ENCODE results near the gene DSTYK.

DSTYK gene

GRCh38 chr1:205211169-205211838, at the start of gene DSTYK:
TSS of gene DSTYK (minus strand) at chr1:205211702. CDS start at chr1:205211535, 167 bp downstream.
- peak; percentile 94 for DNase-seq

DNA sequence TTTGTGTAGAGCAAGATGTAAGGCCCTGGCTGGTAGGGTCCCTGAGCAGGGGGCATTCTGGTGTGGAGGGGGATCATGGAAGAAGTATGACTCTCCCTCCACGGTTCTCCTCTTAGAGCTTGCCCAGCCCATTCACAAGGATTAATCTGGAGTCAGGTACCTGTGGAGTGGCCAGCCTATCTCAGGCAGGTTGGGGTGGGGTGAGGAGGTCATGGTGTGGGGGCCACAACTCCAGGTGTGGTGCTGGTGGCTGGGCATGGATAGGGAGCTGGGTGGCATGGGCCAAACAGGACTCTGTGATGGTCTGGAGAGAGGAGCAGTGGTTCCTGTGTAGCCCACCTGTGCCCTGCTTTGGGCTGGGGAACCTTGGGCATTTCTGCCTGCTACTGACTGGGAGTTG, 48.5 kb upstream of the DSTYK start:
- no peak for DNase-seq

GRCh38 chr1:205259324-205259832, 47.9 kb upstream of the DSTYK start:
- DNase-seq, result no peak

GRCh38 chr1:205258719-205259118, 47.2 kb upstream of the DSTYK start:
- no peak for DNase-seq

GRCh38 chr1:205258261-205258691, 46.8 kb upstream of the DSTYK start:
- DNase-seq, result no peak

GRCh38 chr1:205257735-205258134, 46.2 kb upstream of the DSTYK start:
- no peak for DNase-seq

GRCh38 chr1:205256951-205257625, 45.6 kb upstream of the DSTYK start:
- DNase-seq, result no peak

- DNase-seq, result peak; percentile 94
Measured at GRCh38 chr1:205255941-205256780, 44.7 kb upstream of the DSTYK start.

- DNase-seq, result no peak
Measured at GRCh38 chr1:205251576-205251975, 40.1 kb upstream of the DSTYK start.

DNA sequence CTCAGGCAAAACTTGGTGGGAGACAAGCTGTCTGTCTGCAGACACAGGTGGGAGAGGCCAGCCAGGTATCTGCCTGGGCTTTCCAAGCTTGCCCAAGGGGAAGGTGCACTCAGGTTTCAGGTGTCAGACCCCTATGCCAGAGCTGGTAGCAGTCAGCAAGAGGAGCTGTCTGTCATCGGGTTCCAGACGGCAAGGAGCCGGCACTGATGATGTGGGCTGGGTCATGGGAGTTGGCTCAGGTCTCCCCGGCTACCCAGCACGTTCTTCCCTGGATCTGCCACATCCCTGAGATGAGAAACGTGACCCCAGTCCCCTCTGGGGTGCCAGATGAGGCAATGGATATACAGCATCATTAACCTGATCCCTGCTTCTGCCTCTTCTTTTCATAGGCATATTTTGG, 39.2 kb upstream of the DSTYK start:
- DNase-seq, result no peak

DNA sequence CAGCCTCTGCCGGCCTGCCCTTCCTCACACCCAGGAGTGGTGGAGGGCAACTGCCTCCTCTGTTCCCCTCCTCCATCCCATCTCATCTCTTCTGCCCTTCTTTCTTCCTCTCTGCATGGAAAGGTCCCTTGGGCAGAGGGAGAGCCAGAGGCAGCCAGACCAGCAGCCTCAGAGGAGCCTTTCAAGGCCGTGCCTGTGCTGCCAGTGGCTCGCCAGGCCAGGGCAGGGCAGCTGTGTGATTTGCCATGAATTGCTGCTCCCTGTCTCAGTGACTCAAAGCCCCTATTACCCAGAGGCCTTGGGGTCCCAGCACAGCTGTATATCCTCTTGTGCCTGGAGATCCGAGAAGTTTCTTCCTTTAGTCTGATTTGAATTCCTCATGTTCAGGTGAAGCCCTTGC, 38.1 kb upstream of the DSTYK start:
- DNase-seq, result no peak

DNA sequence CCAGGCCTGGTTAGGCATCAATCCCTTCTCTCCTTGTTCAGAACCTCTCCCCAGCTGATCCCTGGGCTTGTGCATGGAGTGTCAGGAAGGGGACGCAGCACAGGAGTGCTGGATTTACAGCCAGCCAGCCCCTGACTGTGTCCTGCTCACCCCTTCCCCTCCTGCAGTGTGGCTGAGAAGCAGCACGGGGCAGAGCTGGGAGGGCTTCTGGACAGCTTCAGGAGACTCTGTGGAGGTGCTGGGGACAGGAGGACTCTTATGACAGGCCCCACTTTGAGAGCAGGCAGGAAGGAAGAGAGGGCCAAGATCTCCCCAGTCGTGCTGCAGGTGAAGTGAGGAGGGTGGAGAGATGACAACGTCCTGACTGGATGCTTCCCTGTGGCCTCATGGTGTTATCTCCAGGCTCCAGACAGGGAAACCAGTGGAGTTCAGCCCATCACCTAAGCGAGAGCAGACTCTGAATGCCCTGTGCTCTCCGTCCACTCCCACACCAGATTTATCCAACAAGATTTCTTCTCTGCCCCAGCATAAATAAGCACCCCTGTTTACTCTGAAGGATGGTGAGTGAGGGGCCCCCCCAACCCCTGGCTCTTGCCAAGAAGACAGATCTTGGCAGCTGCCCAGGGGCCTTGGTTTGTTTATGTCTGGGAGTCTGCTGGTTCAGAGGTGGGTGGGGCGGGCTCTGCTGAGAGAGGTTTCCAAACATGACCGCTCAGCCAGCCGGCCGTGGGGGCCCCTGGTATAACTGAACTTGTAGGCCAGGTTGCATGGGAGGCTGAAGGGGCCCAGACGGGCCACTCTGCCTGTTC, 37.5 kb upstream of the DSTYK start:
- DNase-seq, result peak; percentile 81

DNA sequence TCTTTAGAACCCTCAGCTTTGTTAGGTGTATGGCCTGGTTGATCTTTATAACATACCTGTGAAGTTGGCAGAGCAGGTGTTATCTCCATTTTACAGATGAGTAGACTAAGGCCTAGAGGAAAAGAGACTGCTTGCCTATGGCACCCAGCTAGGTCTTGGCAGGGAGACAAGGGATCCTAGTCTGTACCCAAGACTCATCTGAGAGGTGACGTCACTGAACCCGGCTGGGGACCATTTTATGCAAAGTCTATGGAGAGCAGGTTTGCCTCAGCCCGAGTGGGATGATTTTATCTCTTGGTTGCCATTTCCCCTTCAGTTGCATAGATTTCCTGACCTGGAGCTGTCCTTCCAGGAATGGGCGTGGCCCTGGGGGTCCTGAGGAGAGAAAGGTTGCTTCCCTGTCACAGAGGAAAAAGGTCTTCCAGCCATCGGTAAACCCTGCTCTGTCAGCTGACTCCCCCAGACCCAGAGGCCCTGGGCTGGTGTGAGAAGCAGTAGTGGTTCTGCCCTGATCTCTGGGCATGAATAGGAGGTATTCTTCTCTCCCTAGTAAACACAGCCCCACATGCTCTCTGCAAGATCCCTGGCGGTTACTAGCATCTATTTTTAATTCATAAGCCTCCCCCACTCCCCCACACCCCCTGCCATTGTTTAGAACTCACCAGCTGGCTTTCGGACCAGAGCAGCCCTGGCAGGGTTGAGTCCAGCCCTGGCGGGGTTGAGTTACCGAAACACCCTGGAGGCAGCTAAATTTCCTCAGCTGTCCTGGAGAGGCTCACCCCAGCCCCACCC, 35.8 kb upstream of the DSTYK start:
- DNase-seq, result peak; percentile 65

DNA sequence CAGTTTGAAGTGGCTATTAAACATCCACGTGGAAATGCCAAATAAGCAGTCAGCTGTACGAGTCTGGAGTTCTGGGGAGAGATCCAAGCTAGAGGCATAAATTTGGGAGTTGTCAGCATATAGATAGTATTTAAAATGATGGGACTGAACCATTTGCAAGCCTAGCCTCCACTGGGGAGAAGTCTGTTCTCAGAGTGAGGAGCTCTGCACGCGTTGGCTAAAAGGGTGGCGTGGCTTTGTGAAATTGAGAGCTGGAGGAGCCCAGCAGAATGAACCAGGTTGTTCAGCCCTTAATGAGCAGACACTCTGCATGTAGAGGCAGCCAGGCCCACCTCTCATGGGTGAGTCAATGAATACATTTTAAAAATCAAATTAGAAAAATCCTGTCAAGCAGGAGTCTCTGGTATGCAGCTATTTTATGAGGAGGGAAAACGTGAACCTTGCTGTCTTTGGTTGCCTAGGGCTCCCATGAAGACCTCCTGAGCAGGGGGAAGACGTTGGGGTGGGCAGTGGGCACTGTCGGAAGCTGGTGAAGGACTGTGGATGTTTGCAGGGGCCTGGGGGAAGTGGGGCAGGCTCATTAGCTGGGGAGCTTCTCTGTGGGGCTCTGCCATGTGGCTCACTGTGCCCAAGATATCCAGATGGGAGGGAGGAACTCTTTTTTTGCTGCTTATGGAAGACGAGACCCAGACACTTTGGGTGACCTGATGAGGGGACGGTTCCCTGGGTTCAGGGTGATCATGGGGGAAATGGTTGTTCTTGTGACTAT, 35.0 kb upstream of the DSTYK start:
- DNase-seq, result peak; percentile 30

GRCh38 chr1:205245096-205245495, 33.6 kb upstream of the DSTYK start:
- peak; percentile 36 for DNase-seq

GRCh38 chr1:205244384-205244783, 32.9 kb upstream of the DSTYK start:
- peak; percentile 4 for DNase-seq

DNA sequence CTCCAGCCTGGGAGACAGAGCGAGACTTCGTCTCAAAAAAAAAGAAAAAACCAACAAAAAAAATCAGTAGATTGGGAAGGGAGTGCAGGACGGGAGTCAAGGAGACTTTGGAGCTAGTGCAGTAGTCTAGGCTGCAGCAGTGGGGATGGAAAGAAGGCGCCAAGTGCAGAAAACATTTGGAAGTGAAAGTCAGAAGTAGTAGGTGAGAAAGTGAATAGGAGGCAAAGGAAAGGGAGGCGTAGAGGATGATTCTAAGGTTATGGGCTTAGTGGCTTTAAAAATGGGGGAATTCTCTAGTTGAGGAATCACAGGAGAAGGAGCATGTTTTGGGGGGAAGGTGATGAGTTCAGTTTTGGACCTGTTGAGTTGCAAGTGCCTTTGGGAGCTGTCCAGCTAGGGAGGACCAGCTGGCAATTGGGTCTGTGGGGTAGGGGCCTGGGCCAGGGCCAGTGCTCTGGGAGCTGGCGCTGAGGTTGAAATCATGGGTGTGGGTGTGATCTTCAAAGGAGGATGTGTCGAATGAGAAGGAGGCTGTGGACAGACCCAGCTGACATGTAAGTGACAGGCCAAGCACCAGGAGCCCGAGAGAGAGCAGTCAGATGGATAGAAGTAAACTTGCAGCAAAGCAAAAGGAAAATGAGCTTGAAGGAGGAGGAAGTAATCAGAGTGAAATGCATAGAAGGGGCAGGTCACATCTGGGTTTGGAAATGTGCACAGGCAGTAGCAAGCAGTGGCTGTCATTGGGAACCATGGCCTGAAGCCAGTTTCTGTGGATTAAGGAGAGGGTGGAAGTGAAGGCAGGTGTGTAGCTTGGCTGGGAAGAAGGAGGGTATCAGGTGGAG, 32.1 kb upstream of the DSTYK start:
- DNase-seq, result peak; percentile 24

DNA sequence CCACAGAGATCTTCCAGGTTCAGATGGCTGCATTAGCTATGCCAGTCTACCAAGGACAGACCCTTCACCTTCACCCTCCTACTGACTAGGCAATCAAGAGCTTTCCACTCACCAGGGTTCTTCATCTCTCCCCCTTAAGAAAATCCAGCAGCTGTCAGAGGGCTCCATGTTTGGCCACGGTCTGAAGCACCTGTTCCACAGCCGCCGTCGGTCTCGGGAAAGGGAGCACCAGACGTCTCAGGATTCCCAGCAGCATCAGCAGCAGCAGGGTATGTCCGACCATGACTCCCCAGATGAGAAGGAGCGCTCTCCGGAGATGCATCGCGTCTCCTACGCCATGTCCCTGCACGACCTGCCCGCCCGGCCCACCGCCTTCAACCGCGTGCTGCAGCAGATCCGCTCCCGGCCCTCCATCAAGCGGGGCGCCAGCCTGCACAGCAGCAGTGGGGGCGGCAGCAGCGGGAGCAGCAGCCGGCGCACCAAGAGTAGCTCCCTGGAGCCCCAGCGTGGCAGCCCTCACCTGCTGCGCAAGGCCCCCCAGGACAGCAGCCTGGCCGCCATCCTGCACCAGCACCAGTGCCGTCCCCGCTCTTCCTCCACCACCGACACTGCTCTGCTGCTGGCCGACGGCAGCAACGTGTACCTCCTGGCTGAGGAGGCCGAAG, 30.0 kb upstream of the DSTYK start:
- no peak for DNase-seq

- no peak for DNase-seq
Measured at GRCh38 chr1:205240569-205240968, 29.1 kb upstream of the DSTYK start.
